Measurements from ENCODE around the gene KLF16. TPM values are rescaled to one million over a fixed set of nuclear protein-coding genes. Genes with fewer than 3 reads are reported as not detected.

Gene KLF16
- polyA plus RNA-seq, 1 donor, result 13.6 TPM

GRCh38 chr19:1808395-1808731, 55.0 kb downstream of the KLF16 start:
- no peak for DNase-seq (ENCODE audit: low read depth)

- no peak for DNase-seq (ENCODE audit: low read depth)
These were observed 55.5 kb downstream of the KLF16 start for GRCh38 chr19:1807695-1808394.

GRCh38 chr19:1807030-1807694, 56.2 kb downstream of the KLF16 start:
- no peak for DNase-seq (ENCODE audit: low read depth)

GRCh38 chr19:1806184-1807029, 57.0 kb downstream of the KLF16 start:
- DNase-seq (ENCODE audit: low read depth), result no peak

GRCh38 chr19:1805401-1806183, 57.8 kb downstream of the KLF16 start:
- no peak for DNase-seq (ENCODE audit: low read depth)

- no peak for DNase-seq (ENCODE audit: low read depth)
These were observed 58.5 kb downstream of the KLF16 start for GRCh38 chr19:1804858-1805257.

Other genes starting within 250 kb of the KLF16 start
- gene TCF3, start 211.0 kb downstream of the KLF16 start, polyA plus RNA-seq (ENCODE audit: insufficient read length), result 124 TPM
- 0.04 TPM for gene ONECUT3, start 110.1 kb downstream of the KLF16 start, polyA plus RNA-seq (ENCODE audit: insufficient read length)
- gene ATP8B3, start 51.3 kb downstream of the KLF16 start, polyA plus RNA-seq (ENCODE audit: insufficient read length), result 0.51 TPM
- gene REXO1, start 15.1 kb downstream of the KLF16 start, polyA plus RNA-seq (ENCODE audit: insufficient read length), result 22.8 TPM
- 52.9 TPM for gene ABHD17A, start 21.9 kb upstream of the KLF16 start, polyA plus RNA-seq (ENCODE audit: insufficient read length)
- 2.4 TPM for gene ADAT3, start 41.8 kb upstream of the KLF16 start, polyA plus RNA-seq (ENCODE audit: insufficient read length)
- 27.1 TPM for gene SCAMP4, start 41.8 kb upstream of the KLF16 start, polyA plus RNA-seq (ENCODE audit: insufficient read length)
- 37.1 TPM for gene CSNK1G2, start 77.6 kb upstream of the KLF16 start, polyA plus RNA-seq (ENCODE audit: insufficient read length)
- gene BTBD2, start 152.1 kb upstream of the KLF16 start, polyA plus RNA-seq (ENCODE audit: insufficient read length), result 68.1 TPM
- gene MKNK2, start 187.7 kb upstream of the KLF16 start, polyA plus RNA-seq (ENCODE audit: insufficient read length), result 95.0 TPM
- gene MOB3A, start 232.7 kb upstream of the KLF16 start, polyA plus RNA-seq (ENCODE audit: insufficient read length), result 13.4 TPM
- gene IZUMO4, start 233.3 kb upstream of the KLF16 start, polyA plus RNA-seq (ENCODE audit: insufficient read length), result 1.1 TPM